ENCODE measurements around the gene REPIN1. TPM values are rescaled to one million over a fixed set of nuclear protein-coding genes. Genes with fewer than 3 reads are reported as not detected.

REPIN1 gene
- total RNA-seq, 4 donors from 2014 or later = 28.9 to 75.4 (median 31.8) TPM

DNA sequence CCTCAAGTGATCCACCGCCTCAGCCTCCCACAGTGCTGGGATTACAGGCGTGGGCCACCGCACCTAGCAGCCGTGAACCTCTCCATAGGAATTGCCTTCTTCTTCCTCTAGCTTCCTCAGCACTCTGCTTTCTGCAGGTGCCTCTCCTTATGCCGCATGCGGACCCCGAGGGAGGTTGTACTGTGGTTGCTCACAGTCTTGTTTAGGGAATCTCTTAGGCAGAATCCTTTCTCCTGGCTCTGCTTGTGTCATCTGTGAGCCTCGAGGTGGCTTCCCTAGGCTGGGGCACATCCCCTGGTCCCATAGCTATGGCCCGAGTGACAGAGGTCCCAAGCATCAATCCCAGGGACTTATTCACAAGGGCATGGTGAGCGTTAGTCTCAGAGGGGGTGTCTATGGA, 48.6 kb downstream of the REPIN1 start:
- TF ChIP-seq, protein P1, sequence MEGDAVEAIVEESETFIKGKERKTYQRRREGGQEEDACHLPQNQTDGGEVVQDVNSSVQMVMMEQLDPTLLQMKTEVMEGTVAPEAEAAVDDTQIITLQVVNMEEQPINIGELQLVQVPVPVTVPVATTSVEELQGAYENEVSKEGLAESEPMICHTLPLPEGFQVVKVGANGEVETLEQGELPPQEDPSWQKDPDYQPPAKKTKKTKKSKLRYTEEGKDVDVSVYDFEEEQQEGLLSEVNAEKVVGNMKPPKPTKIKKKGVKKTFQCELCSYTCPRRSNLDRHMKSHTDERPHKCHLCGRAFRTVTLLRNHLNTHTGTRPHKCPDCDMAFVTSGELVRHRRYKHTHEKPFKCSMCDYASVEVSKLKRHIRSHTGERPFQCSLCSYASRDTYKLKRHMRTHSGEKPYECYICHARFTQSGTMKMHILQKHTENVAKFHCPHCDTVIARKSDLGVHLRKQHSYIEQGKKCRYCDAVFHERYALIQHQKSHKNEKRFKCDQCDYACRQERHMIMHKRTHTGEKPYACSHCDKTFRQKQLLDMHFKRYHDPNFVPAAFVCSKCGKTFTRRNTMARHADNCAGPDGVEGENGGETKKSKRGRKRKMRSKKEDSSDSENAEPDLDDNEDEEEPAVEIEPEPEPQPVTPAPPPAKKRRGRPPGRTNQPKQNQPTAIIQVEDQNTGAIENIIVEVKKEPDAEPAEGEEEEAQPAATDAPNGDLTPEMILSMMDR (IDR thresholded peaks at IDR 0.05; ENCODE audit: low read depth) = no peak

DNA sequence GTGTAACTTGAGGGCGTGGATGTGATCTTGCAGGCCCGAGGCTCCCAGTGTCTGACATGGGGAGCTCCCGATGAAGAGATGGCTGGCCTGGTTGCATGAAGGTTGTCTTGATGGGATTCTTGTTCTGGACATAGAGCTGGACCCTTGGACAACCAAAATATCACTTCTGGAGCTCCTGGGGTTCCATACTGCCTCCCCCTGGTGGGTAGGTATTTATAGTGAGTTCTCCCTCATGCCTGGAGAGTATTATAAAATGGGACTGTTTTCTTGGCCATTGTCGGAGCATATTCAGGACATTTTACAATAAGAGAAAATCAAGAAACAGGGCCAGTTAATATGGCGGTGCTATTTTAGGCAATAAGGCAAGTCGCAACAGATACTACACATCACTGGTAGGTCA, 49.2 kb downstream of the REPIN1 start:
- TF ChIP-seq, protein P1 (IDR thresholded peaks at IDR 0.05; ENCODE audit: low read depth) = no peak

DNA sequence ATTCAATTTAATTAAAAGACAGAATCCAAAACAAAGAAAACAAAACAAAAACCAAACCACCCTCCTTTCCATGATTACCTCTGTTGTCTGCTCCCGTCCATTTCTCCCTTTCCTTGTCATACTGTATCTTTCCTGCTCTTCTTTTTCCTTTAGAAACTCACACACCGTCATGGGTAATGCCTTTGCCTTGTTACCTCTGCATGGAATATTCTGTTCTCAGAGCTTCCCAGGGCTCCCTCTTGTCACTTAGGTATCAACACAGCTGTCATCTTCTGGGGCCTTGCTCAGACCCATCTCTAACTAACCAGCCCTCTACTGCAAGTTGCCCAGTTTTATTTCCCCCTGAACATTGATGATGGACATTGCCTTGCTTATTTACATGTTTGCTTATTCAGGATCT, 51.6 kb downstream of the REPIN1 start:
- TF ChIP-seq, protein P1 (IDR thresholded peaks at IDR 0.05; ENCODE audit: low read depth) = no peak

DNA sequence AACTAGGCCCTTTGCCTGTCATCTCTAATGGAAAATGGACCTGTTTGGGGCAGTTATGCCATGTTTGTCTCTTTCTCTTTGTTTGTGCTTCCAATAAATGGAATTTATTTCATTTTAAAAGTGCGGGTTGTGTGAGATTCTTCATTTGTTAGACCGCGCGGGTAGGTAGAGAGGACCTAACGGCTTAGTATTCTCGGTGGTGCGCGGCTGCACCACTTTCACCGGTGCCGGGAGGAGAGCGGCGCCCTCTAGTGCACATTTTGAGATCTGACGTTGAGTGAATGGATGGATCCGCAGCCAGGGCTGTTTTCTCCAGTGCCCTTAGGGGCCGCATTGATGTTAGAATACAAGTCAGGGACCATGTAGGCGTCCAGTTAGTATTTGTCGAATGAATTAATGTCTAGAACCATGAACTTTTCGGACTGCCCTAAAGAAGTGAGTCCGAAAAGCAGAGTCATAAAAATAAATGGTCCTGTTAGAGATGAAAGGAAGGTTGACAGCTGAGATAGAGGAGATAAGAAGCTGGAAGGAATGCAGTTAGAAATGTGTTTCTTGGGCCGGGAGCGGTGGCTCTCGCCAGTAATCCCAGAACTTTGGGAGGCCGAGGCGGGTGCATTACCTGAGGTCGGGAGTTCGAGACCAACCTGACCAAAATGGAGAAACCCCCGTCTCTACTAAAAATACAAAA, 52.5 kb downstream of the REPIN1 start:
- TF ChIP-seq, protein P1 (IDR thresholded peaks at IDR 0.05; ENCODE audit: low read depth) = no peak

DNA sequence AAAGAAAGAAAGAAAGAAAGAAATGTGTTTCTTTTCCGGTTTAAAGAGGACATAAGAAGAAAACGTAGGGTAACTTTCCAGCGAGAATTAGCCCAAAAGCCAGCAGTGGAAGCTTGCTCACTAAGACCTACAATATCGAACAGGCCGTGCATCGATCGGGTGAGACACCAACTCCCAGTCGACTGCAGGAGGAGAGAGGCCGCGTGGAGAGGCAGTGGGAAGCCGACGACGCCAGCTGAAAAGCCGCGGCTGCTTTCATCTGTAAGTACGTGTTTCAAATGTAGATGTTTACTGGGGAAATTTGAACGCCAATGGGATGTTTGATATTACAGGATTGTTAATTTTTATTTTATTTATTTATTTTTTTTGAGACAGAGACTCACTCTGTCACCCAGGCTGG, 53.2 kb downstream of the REPIN1 start:
- TF ChIP-seq, protein P1 (IDR thresholded peaks at IDR 0.05; ENCODE audit: low read depth) = no peak

Other genes with a start within 250 kb of the REPIN1 start
- 1 to 10 TPM; 1.6 to 8.4 (median 5.1) TPM for gene LRRC61, start 45.5 kb upstream of the REPIN1 start, total RNA-seq
- gene ACTR3C, start 45.3 kb upstream of the REPIN1 start, total RNA-seq = 1 to 10 TPM in 1 of 4 donors, under 1 TPM in 3; 0.38 to 2.0 (median 0.58) TPM
- 100 to 1,000 TPM in 3 of 4 donors, 10 to 100 TPM in 1; 83.8 to 433 (median 299) TPM for gene RARRES2, start 27.2 kb upstream of the REPIN1 start, total RNA-seq
- 1 to 10 TPM in 3 of 4 donors, under 1 TPM in 1; 0.49 to 4.2 (median 1.9) TPM for gene ZNF775, start 10.5 kb downstream of the REPIN1 start, total RNA-seq
- 10 to 100 TPM in 3 of 4 donors, 1 to 10 TPM in 1; 9.9 to 29.0 (median 15.0) TPM for gene GIMAP8, start 81.8 kb downstream of the REPIN1 start, total RNA-seq
- 10 to 100 TPM; 13.6 to 39.4 (median 23.4) TPM for gene GIMAP7, start 146.1 kb downstream of the REPIN1 start, total RNA-seq
- 10 to 100 TPM; 43.9 to 69.1 (median 54.8) TPM for gene GIMAP4, start 198.6 kb downstream of the REPIN1 start, total RNA-seq